HG03469 (cell line): ENCODE measurements around the gene DYSF.

Experiments used
- ATAC-seq: cut with Tn5 transposase; IDR thresholded peaks from one replicate; pipeline ENCODE4 v1.9.1; 2021; ENCODE audit warnings: mild to moderate bottlenecking, moderate library complexity, moderate number of reproducible peaks; ENCODE audit not compliant: unreplicated experiment

The DYSF gene

DNA sequence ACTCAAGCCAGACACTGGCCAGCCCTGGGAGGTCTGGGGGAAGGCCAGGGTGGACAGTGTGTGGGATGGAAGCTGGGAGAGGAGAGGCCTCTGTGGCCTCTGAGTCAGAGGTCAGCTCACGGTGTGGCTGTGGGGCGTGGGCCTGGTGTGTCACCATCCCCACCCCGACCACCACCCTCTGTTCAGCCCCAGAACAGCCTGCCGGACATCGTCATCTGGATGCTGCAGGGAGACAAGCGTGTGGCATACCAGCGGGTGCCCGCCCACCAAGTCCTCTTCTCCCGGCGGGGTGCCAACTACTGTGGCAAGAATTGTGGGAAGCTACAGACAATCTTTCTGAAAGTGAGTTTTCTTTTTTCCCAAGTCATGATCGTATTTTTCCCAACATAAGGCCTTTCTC is 110.5 kb downstream of the DYSF start:
- no peak for ATAC-seq

GRCh38 chr2:71564361-71564760 is 111.0 kb downstream of the DYSF start:
- ATAC-seq = no peak

- no peak for ATAC-seq
These were observed 111.4 kb downstream of the DYSF start for GRCh38 chr2:71564790-71565189.

DNA sequence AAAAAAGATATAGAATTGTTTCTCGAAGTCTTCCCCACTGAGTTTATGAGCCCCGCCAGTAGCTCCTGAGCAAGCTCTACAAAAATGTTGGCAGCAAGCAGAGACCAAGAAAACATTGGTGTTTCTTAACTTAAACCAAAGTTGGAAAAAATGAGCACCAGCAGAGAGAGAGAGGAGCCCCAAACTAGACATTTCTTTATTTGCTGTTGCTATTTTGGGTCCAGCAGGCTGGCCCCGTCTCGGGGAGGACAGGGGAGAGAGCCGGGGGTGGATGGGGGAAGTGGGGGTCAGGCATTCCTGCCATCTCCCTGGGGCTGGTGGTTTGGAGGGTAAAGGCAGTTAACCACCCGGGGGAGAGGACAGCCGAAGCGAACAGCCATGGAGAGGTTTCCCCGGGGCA is 113.0 kb downstream of the DYSF start:
- ATAC-seq = no peak

DNA sequence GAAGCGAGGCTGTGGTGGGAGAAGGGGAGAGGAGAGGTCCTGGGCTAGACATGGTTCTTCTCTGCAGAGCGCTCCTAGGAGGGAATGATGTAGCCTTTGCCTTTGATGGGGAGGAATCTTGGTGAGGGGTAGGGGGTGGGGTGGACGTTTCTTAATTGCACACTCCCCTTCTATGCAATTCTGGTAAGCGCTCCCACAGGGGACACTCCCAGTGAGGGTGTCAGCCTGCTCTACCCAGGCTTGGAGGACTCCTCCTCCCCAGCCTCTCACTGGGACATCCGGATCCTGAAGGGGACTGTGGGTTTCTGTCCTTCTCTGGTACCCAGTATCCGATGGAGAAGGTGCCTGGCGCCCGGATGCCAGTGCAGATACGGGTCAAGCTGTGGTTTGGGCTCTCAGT is 114.3 kb downstream of the DYSF start:
- ATAC-seq = no peak

DNA sequence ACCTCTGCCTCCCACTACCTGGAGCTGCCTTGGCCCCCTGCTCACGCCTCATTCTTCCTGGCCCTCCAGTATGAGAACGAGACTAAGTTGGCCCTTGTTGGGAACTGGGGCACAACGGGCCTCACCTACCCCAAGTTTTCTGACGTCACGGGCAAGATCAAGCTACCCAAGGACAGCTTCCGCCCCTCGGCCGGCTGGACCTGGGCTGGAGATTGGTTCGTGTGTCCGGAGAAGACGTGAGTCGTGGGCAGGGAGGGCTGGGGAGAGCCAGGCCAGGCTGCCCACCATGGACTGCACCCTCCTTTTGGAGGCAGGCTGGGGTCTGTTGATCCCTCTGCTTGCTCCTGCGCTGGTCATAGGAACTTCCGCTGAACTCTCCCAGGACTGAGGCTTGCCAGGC is 114.7 kb downstream of the DYSF start:
- no peak for ATAC-seq

DNA sequence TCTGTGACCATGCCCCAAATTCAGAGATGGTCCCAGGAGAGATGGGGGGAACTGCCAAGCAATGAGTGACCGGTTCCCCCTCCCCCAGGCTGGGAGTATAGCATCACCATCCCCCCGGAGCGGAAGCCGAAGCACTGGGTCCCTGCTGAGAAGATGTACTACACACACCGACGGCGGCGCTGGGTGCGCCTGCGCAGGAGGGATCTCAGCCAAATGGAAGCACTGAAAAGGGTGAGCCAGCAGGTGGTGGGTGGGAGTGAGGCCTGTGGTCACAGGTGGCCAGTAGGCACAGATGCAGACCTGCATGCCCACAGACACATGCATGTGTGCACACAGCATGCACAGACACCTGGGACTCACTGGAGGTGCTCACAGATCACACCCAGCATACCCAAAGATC is 117.2 kb downstream of the DYSF start:
- ATAC-seq = no peak

- ATAC-seq = no peak
These were observed 117.6 kb downstream of the DYSF start for GRCh38 chr2:71570951-71571460.

DNA sequence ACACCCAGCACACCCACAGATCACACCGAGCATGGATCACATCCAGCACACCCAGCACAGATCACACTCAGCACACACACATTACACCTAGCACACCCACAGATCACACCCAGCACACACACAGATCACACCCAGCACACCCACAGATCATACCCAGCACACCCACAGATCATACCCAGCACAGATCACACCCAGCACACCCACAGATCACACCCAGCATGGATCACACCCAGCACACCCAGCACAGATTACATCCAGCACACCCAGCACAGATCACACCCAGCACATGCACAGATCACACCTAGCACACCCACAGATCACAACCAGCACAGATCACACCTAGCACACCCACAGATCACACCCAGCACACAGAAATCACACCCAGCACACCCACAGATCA is 118.6 kb downstream of the DYSF start:
- no peak for ATAC-seq

DNA sequence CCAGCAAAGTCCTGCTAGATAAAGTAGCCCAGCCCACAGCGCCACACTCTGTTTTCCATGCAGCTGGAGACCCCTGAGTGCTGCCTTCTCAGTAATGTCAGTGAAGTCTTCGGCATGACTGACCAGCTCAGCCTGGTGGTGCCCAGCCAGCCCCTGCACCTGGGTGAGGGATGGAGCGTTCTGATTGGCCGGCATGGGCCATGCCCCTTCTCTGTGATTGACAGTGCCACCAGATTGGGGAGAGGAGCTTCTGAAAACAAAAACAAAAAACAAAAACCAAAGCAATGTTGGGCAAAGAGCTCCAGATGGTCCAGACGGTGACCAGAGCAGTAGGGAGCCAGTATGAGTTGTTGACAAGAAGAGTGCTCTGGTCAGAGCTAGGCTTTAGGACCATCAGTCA is 122.6 kb downstream of the DYSF start:
- no peak for ATAC-seq

DNA sequence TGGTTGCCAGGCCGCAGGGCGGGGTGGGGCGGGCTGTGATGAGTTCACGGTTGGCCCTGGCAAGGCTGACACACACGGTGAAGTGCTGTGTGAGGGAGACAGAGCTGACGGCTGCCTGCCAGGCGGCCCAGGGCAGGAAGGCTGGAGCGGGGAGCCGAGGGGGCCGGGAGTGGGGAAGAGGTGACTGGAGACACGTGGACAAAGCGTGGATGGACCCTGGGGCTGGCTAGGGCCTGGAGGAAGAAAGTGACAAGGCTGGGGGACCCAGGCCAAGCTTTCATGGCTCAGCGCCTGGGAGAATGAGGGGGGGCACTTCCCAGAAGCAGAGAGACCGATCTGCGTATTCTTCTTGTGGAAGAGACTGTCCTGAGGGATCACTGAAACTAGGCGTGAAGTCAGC is 123.2 kb downstream of the DYSF start:
- ATAC-seq = no peak

GRCh38 chr2:71577209-71577608 is 123.8 kb downstream of the DYSF start:
- no peak for ATAC-seq

GRCh38 chr2:71578767-71579342 is 125.5 kb downstream of the DYSF start:
- ATAC-seq = no peak

GRCh38 chr2:71581026-71581425 is 127.7 kb downstream of the DYSF start:
- no peak for ATAC-seq

DNA sequence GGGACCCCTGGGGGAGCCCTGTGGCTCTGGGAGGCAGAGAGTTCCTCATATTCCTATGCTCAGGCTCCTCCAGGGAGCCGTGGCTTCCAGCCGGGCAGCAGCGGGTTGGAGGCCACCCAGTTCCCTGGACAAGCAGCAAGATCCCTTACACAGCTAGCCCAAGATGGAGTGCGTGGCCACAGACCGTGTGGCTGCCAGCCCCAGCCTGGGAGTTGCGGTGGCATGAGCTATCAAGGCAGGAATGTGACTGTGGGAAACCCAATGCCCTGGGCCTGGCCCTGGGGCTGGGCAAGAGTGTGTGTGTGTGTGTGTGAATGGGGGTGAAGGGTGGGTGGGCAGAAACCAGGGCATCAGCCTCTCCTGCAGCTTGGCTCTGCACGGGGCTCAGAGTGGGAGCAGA is 130.5 kb downstream of the DYSF start:
- ATAC-seq = no peak

- no peak for ATAC-seq
These were observed 133.1 kb downstream of the DYSF start for GRCh38 chr2:71586471-71586870.

- ATAC-seq = no peak
These were observed 134.2 kb downstream of the DYSF start for GRCh38 chr2:71587509-71588073.

DNA sequence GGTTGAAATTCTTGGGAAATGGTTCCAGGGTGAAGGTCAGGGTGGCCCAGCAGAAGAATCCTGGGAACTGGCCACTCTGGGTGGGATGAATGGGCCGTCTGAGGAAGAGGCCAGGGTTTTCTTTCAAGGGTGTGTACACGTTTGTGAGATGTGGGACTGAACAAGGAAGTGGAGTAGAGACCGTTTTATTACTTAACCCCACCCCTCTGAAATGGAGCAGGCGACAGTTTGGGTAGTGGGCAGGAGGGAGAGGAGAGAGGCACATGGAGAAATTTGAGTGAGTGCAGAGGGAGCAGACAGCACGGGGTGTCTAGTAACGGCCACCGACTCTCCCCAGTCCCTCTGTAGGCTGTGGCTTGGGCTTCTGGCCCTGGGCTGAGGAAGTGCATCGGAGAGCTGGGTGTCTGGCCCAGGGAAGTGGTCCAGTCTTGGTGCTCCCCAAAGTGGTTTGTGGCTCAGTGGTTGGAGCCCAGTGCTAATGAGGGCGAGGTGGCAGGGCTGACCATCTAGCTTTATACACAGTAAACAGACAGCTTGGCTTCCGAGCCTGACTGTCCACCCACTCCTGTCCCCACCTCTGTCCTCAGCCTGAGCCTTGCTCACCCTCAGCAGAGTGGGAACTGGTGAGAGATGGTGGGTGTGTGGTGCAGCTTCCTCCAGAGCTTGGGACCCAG is 135.3 kb downstream of the DYSF start:
- ATAC-seq = no peak

DNA sequence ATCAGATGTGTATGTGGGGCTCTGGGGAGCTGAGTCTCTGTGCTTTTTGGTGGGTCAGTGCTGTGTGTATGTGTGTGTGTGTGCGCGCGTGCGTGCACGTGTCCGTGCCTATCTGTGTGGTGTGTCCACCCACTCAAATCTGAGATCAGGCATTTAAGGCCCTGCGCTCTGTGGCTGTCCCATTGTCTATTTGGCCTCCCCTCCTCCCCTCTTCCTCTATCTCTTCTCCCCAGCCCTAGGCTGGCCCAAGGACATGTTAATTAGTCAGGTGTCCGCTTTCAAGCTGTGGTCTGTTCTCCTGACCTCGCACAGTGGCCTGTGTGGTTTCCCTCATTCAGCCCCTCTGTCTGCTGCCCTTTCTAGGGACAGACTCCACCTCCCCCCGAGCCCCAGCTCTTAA is 136.4 kb downstream of the DYSF start:
- ATAC-seq = no peak

DNA sequence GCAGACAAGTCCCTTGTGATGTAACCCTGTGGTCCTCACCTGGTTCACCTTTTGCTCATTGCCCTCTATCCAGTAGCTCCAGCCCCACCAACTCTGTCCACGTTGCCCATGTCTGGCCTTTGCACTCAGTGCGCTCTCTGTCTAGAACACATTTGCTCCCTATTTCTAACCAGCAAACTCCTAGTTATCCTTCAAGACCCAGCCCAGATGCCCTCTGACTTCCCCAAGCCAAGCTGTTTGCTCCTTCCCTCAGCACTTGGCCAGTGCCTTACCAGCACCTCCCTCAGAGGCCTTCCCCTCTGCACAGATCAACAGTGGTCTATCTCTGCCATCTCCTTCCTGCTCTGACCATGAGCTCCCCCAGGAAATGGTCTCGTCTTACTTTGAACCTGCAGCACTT is 137.7 kb downstream of the DYSF start:
- no peak for ATAC-seq

- no peak for ATAC-seq
These were observed 138.9 kb downstream of the DYSF start for GRCh38 chr2:71592181-71592711.

- no peak for ATAC-seq
These were observed 142.2 kb downstream of the DYSF start for GRCh38 chr2:71595569-71595968.
